ENCODE data around the gene HTR1E. TPM values are rescaled to one million over a fixed set of nuclear protein-coding genes. Genes with fewer than 3 reads are reported as not detected.

HTR1E gene
- total and polyA plus RNA-seq, 2 of the 8 experiments (the other 6 are each of a cell fraction or from before 2014, with no cell fraction given), result 0.09 TPM; not detected in 1

DNA sequence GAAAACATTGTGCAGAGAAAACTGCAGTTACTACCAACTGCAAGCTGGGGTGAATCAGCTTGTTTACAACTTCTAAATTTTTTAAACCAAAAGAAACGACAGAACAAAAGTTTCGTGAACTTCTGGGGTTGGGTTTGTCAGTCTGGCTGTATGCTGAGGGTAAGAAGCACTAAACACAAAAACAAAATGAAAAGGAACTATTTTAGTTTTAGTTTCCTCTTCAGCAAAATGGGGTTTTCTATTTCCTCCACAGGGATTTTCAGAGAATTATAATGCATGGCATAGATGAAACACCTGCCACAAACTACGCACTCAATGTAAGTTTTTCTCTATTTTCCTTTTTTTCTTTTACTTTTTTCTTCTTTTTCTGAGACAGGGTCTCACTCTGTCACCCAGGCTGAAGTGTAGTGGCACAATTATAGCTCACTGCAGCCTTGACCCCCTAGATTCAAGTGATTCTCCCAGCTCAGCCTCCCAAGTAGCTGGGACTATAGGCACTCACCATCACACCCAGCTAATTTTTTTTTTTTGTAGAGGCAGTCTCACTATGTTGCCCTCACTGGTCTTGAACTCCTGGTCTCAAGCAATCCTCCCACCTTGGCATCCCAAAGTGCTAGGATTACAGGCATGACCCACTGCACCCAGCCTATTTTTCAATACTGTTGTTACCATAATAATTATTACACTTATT, 117.0 kb downstream of the HTR1E start:
- H2AK5ac ChIP-seq (ENCODE audit: low read depth, low read length), result no peak overlapping the region

More for the DNA sequence above, 117.0 kb downstream of the HTR1E start:
- no peaks in the 10 kb centered on the region for H3K4me1 ChIP-seq (replicated peaks in 1 of 4; ENCODE audit: control insufficient read depth in 3 of 4, insufficient read depth in 4 of 4, low read length in 3 of 4)
- no peak overlapping the region for H2BK120ac ChIP-seq (replicated peaks; ENCODE audit: low read depth, low read length)
- no peaks in the 10 kb centered on the region for H3K9me3 ChIP-seq (ENCODE audit: insufficient read depth in 2 of 2, low read depth in 1 of 2, low read length in 1 of 2)
- no peak overlapping the region for H3K4me2 ChIP-seq (ENCODE audit: insufficient read depth in 1 of 2, low read depth in 2 of 2, low read length in 2 of 2)
- WGBS, 2 experiments (ENCODE audit: extremely low coverage in 1 of 2, insufficient coverage in 1 of 2, insufficient read length in 1 of 2, insufficient replicate concordance in 2 of 2, low coverage in 1 of 2, low lambda C conversion rate in 2 of 2, missing lambda C conversion rate in 1 of 2), result 83% methylated on average over 3 of the region's 3 CpGs; no CpG with 5 or more reads in 1 of the 2 experiments
- no peak overlapping the region for H3K14ac ChIP-seq (ENCODE audit: insufficient read length)
- H3K18ac ChIP-seq (ENCODE audit: extremely low read depth, low read length), result no peak overlapping the region
- H3K27ac ChIP-seq (ENCODE audit: low read depth, low read length), result no peak overlapping the region
- DNase-seq (ENCODE audit: low read depth in 1 of 2, low spot score in 2 of 2), result no peak
- no peak overlapping the region for H3K4me3 ChIP-seq (ENCODE audit: extremely low read depth in 1 of 4, insufficient read depth in 2 of 4, low read depth in 3 of 4, low read length in 4 of 4)
- H3K79me1 ChIP-seq (ENCODE audit: low read depth, low read length), result no peaks in the 10 kb centered on the region
- H2AFZ ChIP-seq (ENCODE audit: low read length), result no peak overlapping the region
- H4K20me1 ChIP-seq (replicated peaks in 1 of 2; ENCODE audit: control insufficient read depth in 1 of 2, insufficient read depth in 2 of 2, low read length in 2 of 2), result no peaks in the 10 kb centered on the region
- no peak overlapping the region for H2BK12ac ChIP-seq (ENCODE audit: low read depth, low read length)
- H3K27me3 ChIP-seq (replicated peaks in 1 of 4; ENCODE audit: control insufficient read depth in 3 of 4, extremely low read depth in 1 of 4, insufficient read depth in 3 of 4, low read length in 3 of 4), result no peaks in the 10 kb centered on the region
- no peak overlapping the region for H2BK15ac ChIP-seq (ENCODE audit: low read length)
- TF ChIP-seq TAF7 (optimal IDR thresholded peaks at IDR 0.05; ENCODE audit: borderline replicate concordance, low read depth, low read length) (no peak), SP4 (IDR thresholded peaks at IDR 0.05; ENCODE audit: low read length) (no peak), YY1 (IDR thresholded peaks at IDR 0.05; ENCODE audit: low read depth, low read length) (no peak), ASH2L (IDR thresholded peaks at IDR 0.05; ENCODE audit: low read length) (no peak), RFX5 (IDR thresholded peaks at IDR 0.05; ENCODE audit: borderline replicate concordance, low read depth, low read length) (no peak)
- H4K8ac ChIP-seq (ENCODE audit: extremely low read depth, insufficient read depth, low read length), result no peak overlapping the region
- no peak for FAIRE-seq
- CTCF ChIA-PET (ENCODE audit: partially characterized antibody), result interaction anchor here (0.9 kb wide), 2 partner anchors 12 to 23 kb away, joined by 3 read pairs; no protein-coding TSS in a partner anchor
- no peak overlapping the region for H3K23ac ChIP-seq (ENCODE audit: insufficient read length)
- H2BK20ac ChIP-seq (ENCODE audit: low read length), result no peak overlapping the region
- H3K23me2 ChIP-seq (ENCODE audit: low read depth, low read length), result no peaks in the 10 kb centered on the region
- POLR2A ChIA-PET (ENCODE audit: partially characterized antibody), result no interaction called here
- no peak overlapping the region for H3K9ac ChIP-seq (replicated peaks in 1 of 4; ENCODE audit: extremely low read depth in 1 of 4, low read depth in 3 of 4, low read length in 3 of 4)
- no peak overlapping the region for H3K4ac ChIP-seq (replicated peaks; ENCODE audit: insufficient read length, low read depth, low read length)
- no peak overlapping the region for H4K5ac ChIP-seq (ENCODE audit: insufficient read length, low read depth, low read length)
- no peak overlapping the region for H4K91ac ChIP-seq (replicated peaks; ENCODE audit: insufficient read length, low read length)
- no peaks in the 10 kb centered on the region for H3K79me2 ChIP-seq (ENCODE audit: control insufficient read depth in 1 of 2, insufficient read depth in 2 of 2, low read length in 2 of 2)
- no peaks in the 10 kb centered on the region for H3K36me3 ChIP-seq (ENCODE audit: control insufficient read depth in 2 of 4, insufficient read depth in 4 of 4, low read length in 3 of 4)
- no peak overlapping the region for H2BK5ac ChIP-seq (ENCODE audit: low read depth, low read length)
- no peak overlapping the region for H3K56ac ChIP-seq (replicated peaks; ENCODE audit: insufficient read length, low read depth, low read length)
